HEK293 (cell line): ENCODE measurements around the gene ANKRD11.

Experiments
- CTCF ChIA-PET: fragments of 350-600 bp; formaldehyde crosslinking; extraction: SDS; loops from one replicate; lab custom pipeline; 2021; ENCODE audit warnings: antibody characterized with exemption; lab: Yijun Ruan, JAX
- POLR2A ChIA-PET: fragments of 300-600 bp; formaldehyde crosslinking; extraction: SDS; loops from one replicate; lab custom pipeline; 2020; ENCODE audit warnings: antibody characterized with exemption, inconsistent platforms; lab: Yijun Ruan, JAX
- H3K27ac ChIP-seq: fragments of 200-500 bp; sonication (Bioruptor generic); 2 replicates; pipeline ENCODE4 v1.5.1; 2014; ENCODE audit warnings: low read depth, low read length, control low read depth, inconsistent platforms; ENCODE audit errors: extremely low read depth
- H3K36me3 ChIP-seq, 2 experiments: fragments of 200-500 bp in 1 of 2; sonication (Bioruptor generic) in 1 of 2; 1 replicate in 1 of 2; 2 replicates in 1 of 2; pipeline ENCODE4 v1.5.1; 2014 to 2017; ENCODE audit warnings: inconsistent platforms in 2 of 2, low read length in 2 of 2; ENCODE audit not compliant: control insufficient read depth in 2 of 2, insufficient read depth in 1 of 2
- H3K4me1 ChIP-seq: fragments of 200-500 bp; sonication (Bioruptor generic); 2 replicates; pipeline ENCODE4 v1.5.1; 2014; ENCODE audit warnings: mild to moderate bottlenecking, low read length, inconsistent platforms; ENCODE audit not compliant: control insufficient read depth, insufficient read depth
- H3K4me3 ChIP-seq: 2 replicates; pipeline ENCODE4 v1.5.1; 2011; ENCODE audit warnings: low read depth, mild to moderate bottlenecking, control low read depth, low read length, moderate library complexity
- H3K9me3 ChIP-seq: fragments of 200-500 bp; sonication (Bioruptor generic); 2 replicates; pipeline ENCODE4 v1.5.1; 2014; ENCODE audit warnings: low read depth, low read length, inconsistent platforms; ENCODE audit not compliant: control insufficient read depth, insufficient read depth
- SP3 ChIP-seq: fragments of 450-650 bp; formaldehyde crosslinking; IDR thresholded peaks from 2 replicates; pipeline ENCODE4 v1.5.1; 2016; ENCODE audit warnings: missing biosample characterization, missing genetic modification characterization
- SP7 ChIP-seq: fragments of 450-650 bp; formaldehyde crosslinking; IDR thresholded peaks from 2 replicates; pipeline ENCODE4 v1.5.1; 2016; ENCODE audit warnings: missing biosample characterization, missing genetic modification characterization
- ZBTB10 ChIP-seq: fragments of 450-650 bp; formaldehyde crosslinking; IDR thresholded peaks from 2 replicates; pipeline ENCODE4 v1.5.1; 2016; ENCODE audit warnings: missing biosample characterization, missing genetic modification characterization
- ZBTB11 ChIP-seq: fragments of 450-650 bp; formaldehyde crosslinking; conservative IDR thresholded peaks from 2 replicates; pipeline ENCODE4 v1.5.1; 2016; ENCODE audit warnings: low read depth, missing biosample characterization, missing genetic modification characterization
- ZBTB6 ChIP-seq: fragments of 450-650 bp; formaldehyde crosslinking; IDR thresholded peaks from 2 replicates; pipeline ENCODE4 v1.5.1; 2017; ENCODE audit warnings: missing biosample characterization, missing genetic modification characterization
- ZFP37 ChIP-seq: fragments of 450-650 bp; formaldehyde crosslinking; IDR thresholded peaks from 2 replicates; pipeline ENCODE4 v1.5.1; 2016; ENCODE audit warnings: missing biosample characterization, missing genetic modification characterization
- ZFP41 ChIP-seq: fragments of 450-650 bp; formaldehyde crosslinking; IDR thresholded peaks from 2 replicates; pipeline ENCODE4 v1.5.1; 2016; ENCODE audit warnings: missing biosample characterization, missing genetic modification characterization, borderline replicate concordance
- ZNF112 ChIP-seq: fragments of 450-650 bp; formaldehyde crosslinking; IDR thresholded peaks from 2 replicates; pipeline ENCODE4 v1.5.0; 2017; ENCODE audit warnings: missing biosample characterization, missing genetic modification characterization
- ZNF133 ChIP-seq: fragments of 450-650 bp; formaldehyde crosslinking; IDR thresholded peaks from 2 replicates; pipeline ENCODE4 v1.5.1; 2016; ENCODE audit warnings: missing biosample characterization, missing genetic modification characterization
- ZNF138 ChIP-seq: fragments of 450-650 bp; formaldehyde crosslinking; IDR thresholded peaks from 2 replicates; pipeline ENCODE4 v1.5.1; 2016; ENCODE audit warnings: missing biosample characterization, missing genetic modification characterization, borderline replicate concordance
- ZNF16 ChIP-seq: fragments of 450-650 bp; formaldehyde crosslinking; IDR thresholded peaks from 2 replicates; pipeline ENCODE4 v1.5.1; 2016; ENCODE audit warnings: low read depth, missing biosample characterization, missing genetic modification characterization
- ZNF274 ChIP-seq, 2 experiments: fragments of 200-500 bp in 1 of 2; fragments of 450-650 bp in 1 of 2; sonication (Bioruptor generic) in 1 of 2; formaldehyde crosslinking in 1 of 2; IDR thresholded peaks; 2 replicates each; pipeline versions ENCODE4 v1.5.1 to v1.6.1; 2014 to 2016; ENCODE audit warnings: borderline replicate concordance in 1 of 2, inconsistent platforms in 1 of 2, low read length in 1 of 2, missing biosample characterization in 1 of 2, missing genetic modification characterization in 1 of 2
- ZNF423 ChIP-seq: fragments of 450-650 bp; formaldehyde crosslinking; IDR thresholded peaks from 2 replicates; pipeline ENCODE4 v1.5.1; 2016; ENCODE audit warnings: missing biosample characterization, missing genetic modification characterization
- ZNF449 ChIP-seq: fragments of 450-650 bp; formaldehyde crosslinking; IDR thresholded peaks from 2 replicates; pipeline ENCODE4 v1.5.1; 2017; ENCODE audit warnings: missing biosample characterization, mild to moderate bottlenecking, missing genetic modification characterization, moderate library complexity
- ZNF585B ChIP-seq: fragments of 450-650 bp; formaldehyde crosslinking; IDR thresholded peaks from 2 replicates; pipeline ENCODE4 v1.5.1; 2016; ENCODE audit warnings: missing biosample characterization, missing genetic modification characterization
- ZNF624 ChIP-seq: fragments of 450-650 bp; formaldehyde crosslinking; IDR thresholded peaks from 2 replicates; pipeline ENCODE4 v1.5.1; 2017; ENCODE audit warnings: missing biosample characterization, missing genetic modification characterization
- ZNF645 ChIP-seq: fragments of 450-650 bp; formaldehyde crosslinking; IDR thresholded peaks from 2 replicates; pipeline ENCODE4; 2016; ENCODE audit warnings: missing biosample characterization, missing genetic modification characterization
- ZNF747 ChIP-seq: fragments of 450-650 bp; formaldehyde crosslinking; IDR thresholded peaks from 2 replicates; pipeline ENCODE4 v1.5.1; 2016; ENCODE audit warnings: missing biosample characterization, missing genetic modification characterization
- ZNF791 ChIP-seq: fragments of 450-650 bp; formaldehyde crosslinking; IDR thresholded peaks from 2 replicates; pipeline ENCODE4 v1.5.1; 2016; ENCODE audit warnings: missing biosample characterization, missing genetic modification characterization
- ZNF843 ChIP-seq: fragments of 450-650 bp; formaldehyde crosslinking; IDR thresholded peaks from 2 replicates; pipeline ENCODE4 v1.5.1; 2016; ENCODE audit warnings: missing biosample characterization, missing genetic modification characterization
- ZSCAN30 ChIP-seq: fragments of 450-650 bp; IDR thresholded peaks from 2 replicates; pipeline ENCODE4 v1.5.1; 2018; ENCODE audit warnings: missing biosample characterization, mild to moderate bottlenecking, missing genetic modification characterization, moderate library complexity
- ZSCAN4 ChIP-seq: fragments of 450-650 bp; formaldehyde crosslinking; IDR thresholded peaks from 2 replicates; pipeline ENCODE4 v1.5.1; 2017; ENCODE audit warnings: missing biosample characterization, missing genetic modification characterization
- ZXDB ChIP-seq: fragments of 450-650 bp; formaldehyde crosslinking; IDR thresholded peaks from 2 replicates; pipeline ENCODE4 v1.5.1; 2016; ENCODE audit warnings: missing biosample characterization, missing genetic modification characterization
- TF ChIP-seq, protein P1 (sequence below): fragments of 450-650 bp; formaldehyde crosslinking; IDR thresholded peaks from 2 replicates; pipeline ENCODE4 v1.5.1; 2016; ENCODE audit warnings: missing biosample characterization, missing genetic modification characterization

Gene ANKRD11

DNA sequence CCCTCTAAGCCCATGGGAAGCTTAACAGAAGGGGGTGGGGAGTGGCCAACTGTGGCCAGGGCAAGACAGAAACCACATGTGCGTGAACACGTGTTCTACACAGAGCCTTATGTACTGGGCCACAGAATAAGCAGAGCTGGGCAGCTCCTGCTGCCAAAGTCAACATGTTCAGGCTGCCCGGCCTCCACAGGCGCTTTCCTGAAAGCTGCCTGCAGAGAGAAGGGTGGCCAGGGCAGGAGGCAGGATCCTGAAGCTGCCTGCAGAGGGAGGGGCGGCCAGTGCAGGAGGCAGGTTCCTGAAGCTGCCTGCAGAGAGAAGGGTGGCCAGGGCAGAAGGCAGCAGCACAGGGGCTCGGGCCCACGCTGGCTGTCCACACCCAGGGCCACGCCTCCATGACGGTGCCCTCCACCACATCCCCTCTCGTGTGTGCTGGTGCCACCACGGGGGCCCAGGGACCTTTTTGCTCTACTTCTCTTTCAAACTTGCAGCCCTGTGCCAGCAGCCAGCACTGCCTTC is 79.5 kb downstream of the ANKRD11 start:
- POLR2A ChIA-PET: interaction anchor here (0.7 kb wide), 1 partner anchor 78 kb away, joined by 3 read pairs; no protein-coding TSS in a partner anchor
- no peak overlapping the region for H3K4me3 ChIP-seq
- no peaks in the 10 kb centered on the region for H3K36me3 ChIP-seq
- H3K27ac ChIP-seq: no peak overlapping the region
- no peaks in the 10 kb centered on the region for H3K9me3 ChIP-seq
- CTCF ChIA-PET: interaction anchor here (0.7 kb wide), 1 partner anchor 31 kb away, joined by 7 read pairs; no protein-coding TSS in a partner anchor
- H3K4me1 ChIP-seq: peaks cover 25% of the 10 kb centered on the region
- TF ChIP-seq ZSCAN30 (tag by site-specific recombination): peak; percentile 65; the same call in 1 of the 2 replicates
- no peak for TF ChIP-seq ZNF585B
- no peak for TF ChIP-seq ZNF138 (tag by site-specific recombination)
- TF ChIP-seq ZNF112: no peak
- TF ChIP-seq ZSCAN4 (tag by site-specific recombination): no peak
- no peak for TF ChIP-seq ZBTB10 (tag by site-specific recombination)
- TF ChIP-seq ZBTB11 (tag by site-specific recombination): no peak
- TF ChIP-seq ZBTB6 (tag by site-specific recombination): no peak
- TF ChIP-seq ZNF449 (tag by site-specific recombination): no peak; the same call in 1 of the 2 replicates
- no peak for TF ChIP-seq ZFP37
- TF ChIP-seq ZNF791 (tag by site-specific recombination): no peak
- TF ChIP-seq ZNF624 (tag by site-specific recombination): no peak
- no peak for TF ChIP-seq ZNF16
- TF ChIP-seq ZNF274 (IDR thresholded peaks at IDR 0.05; ENCODE audit: low read length): no peak
- TF ChIP-seq ZNF274 (tag by site-specific recombination; IDR thresholded peaks at IDR 0.05; ENCODE audit: borderline replicate concordance): no peak
- TF ChIP-seq ZNF645 (tag by site-specific recombination): no peak
- TF ChIP-seq ZNF423 (tag by site-specific recombination): peak; percentile 48; the same call in 1 of the 2 replicates
- TF ChIP-seq, protein P1, sequence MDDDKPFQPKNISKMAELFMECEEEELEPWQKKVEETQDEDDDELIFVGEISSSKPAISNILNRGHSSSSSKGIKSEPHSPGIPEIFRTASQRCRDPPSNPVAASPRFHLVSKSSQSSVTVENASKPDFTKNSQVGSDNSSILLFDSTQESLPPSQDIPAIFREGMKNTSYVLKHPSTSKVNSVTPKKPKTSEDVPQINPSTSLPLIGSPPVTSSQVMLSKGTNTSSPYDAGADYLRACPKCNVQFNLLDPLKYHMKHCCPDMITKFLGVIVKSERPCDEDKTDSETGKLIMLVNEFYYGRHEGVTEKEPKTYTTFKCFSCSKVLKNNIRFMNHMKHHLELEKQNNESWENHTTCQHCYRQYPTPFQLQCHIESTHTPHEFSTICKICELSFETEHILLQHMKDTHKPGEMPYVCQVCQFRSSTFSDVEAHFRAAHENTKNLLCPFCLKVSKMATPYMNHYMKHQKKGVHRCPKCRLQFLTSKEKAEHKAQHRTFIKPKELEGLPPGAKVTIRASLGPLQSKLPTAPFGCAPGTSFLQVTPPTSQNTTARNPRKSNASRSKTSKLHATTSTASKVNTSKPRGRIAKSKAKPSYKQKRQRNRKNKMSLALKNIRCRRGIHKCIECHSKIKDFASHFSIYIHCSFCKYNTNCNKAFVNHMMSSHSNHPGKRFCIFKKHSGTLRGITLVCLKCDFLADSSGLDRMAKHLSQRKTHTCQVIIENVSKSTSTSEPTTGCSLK (tag by site-specific recombination): no peak
- TF ChIP-seq SP3 (tag by site-specific recombination): no peak
- 0 out of 2 replicates have a peak, but pooled peaks have one; percentile 15 for TF ChIP-seq ZNF843 (tag by site-specific recombination)
- TF ChIP-seq SP7: no peak
- no peak for TF ChIP-seq ZFP41
- TF ChIP-seq ZNF747 (tag by site-specific recombination): no peak
- TF ChIP-seq ZNF133: no peak
- 0 out of 2 replicates have a peak, but pooled peaks have one; percentile 20 for TF ChIP-seq ZXDB (tag by site-specific recombination)
